Gastrocnemius medialis (tissue), 4 donors: ENCODE data around the gene ISOC2. TPM values are rescaled to one million over a fixed set of nuclear protein-coding genes. Genes with fewer than 3 reads are reported as not detected.

ENCODE experiments used
- ATAC-seq, 2 donors: fragments of 150-250 bp; one replicate each; pipeline ENCODE4 v1.9.1; 2016
- DNase-seq, 2 donors: peaks; one replicate each; pipeline ENCODE4 v3.0.0-alpha.2; 2019
- H3K27ac ChIP-seq, 4 donors: fragments of 200-600 bp; sonication (generic); 1 replicate in 1 of 4; 2 replicates in 3 of 4; pipeline ENCODE4 v1.5.1; 2016 to 2018; ENCODE audit warnings: mild to moderate bottlenecking in 2 of 4, moderate library complexity in 1 of 4
- H3K27me3 ChIP-seq, 3 donors: fragments of 200-600 bp; sonication (generic) in 2 of 3; 1 replicate in 1 of 3; 2 replicates in 2 of 3; pipeline versions ENCODE4 v1.5.1 to v1.6.0; 2016 to 2019; ENCODE audit warnings: mild to moderate bottlenecking in 1 of 3, moderate library complexity in 1 of 3
- H3K36me3 ChIP-seq, 2 donors: fragments of 200-600 bp; sonication (generic) in 1 of 2; one replicate each; pipeline ENCODE4 v1.5.1; 2017 to 2018
- H3K4me1 ChIP-seq, 2 donors: fragments of 200-600 bp; sonication (generic) in 1 of 2; one replicate each; pipeline ENCODE4 v1.5.1; 2016 to 2017; ENCODE audit warnings: mild to moderate bottlenecking in 2 of 2
- H3K4me3 ChIP-seq, 4 donors: fragments of 200-600 bp; sonication (generic) in 3 of 4; 1 replicate in 1 of 4; 2 replicates in 3 of 4; pipeline ENCODE4 v1.5.1; 2016 to 2019; ENCODE audit warnings: mild to moderate bottlenecking in 2 of 4
- H3K9me3 ChIP-seq, 3 donors: fragments of 200-600 bp; sonication (generic) in 2 of 3; 1 replicate in 1 of 3; 2 replicates in 2 of 3; pipeline ENCODE4 v1.5.1; 2016 to 2019
- POLR2A ChIP-seq, 2 donors: fragments of 450-650 bp; IDR thresholded peaks; one replicate each; pipeline ENCODE4 v1.6.1; 2017; ENCODE audit warnings: antibody characterized with exemption in 2 of 2, mild to moderate bottlenecking in 2 of 2, moderate library complexity in 2 of 2
- in situ Hi-C, 4 donors: fragments of 200-750 bp; cut with MboI; loops; one replicate each; pipeline versions ENCODE4 v1.15.0 to v1.8.0; 2017; ENCODE audit warnings: low sequenced_read_pairs in 4 of 4
- intact Hi-C: fragments of 100-400 bp; cut with DNase I; formaldehyde crosslinking; loops from one replicate; pipeline ENCODE4 v1.15.1; 2023; ENCODE audit warnings: low total_unique reads
- total RNA-seq, 4 donors: library from RNA; depleted of rRNA; stranded (reverse); fragments of >200 nt; gene quantifications; one replicate each; pipeline versions ENCODE4 v1.1.0 to v1.2.3, GENCODE V29; 2016
- TF ChIP-seq, protein P1 (sequence below), 5 experiments: fragments of 450-650 bp in 3 of 5; fragments of 200-600 bp in 2 of 5; sonication (generic) in 2 of 5; IDR thresholded peaks in 4 of 5; conservative IDR thresholded peaks in 1 of 5; 1 replicate in 4 of 5; 2 replicates in 1 of 5; pipeline ENCODE4 v1.5.1; 2016 to 2019; ENCODE audit warnings: antibody characterized with exemption in 5 of 5, mild to moderate bottlenecking in 3 of 5, moderate library complexity in 3 of 5

ISOC2 gene
- total RNA-seq, 4 donors from 2014 or later = 59.7 to 101 (median 88.7) TPM

DNA sequence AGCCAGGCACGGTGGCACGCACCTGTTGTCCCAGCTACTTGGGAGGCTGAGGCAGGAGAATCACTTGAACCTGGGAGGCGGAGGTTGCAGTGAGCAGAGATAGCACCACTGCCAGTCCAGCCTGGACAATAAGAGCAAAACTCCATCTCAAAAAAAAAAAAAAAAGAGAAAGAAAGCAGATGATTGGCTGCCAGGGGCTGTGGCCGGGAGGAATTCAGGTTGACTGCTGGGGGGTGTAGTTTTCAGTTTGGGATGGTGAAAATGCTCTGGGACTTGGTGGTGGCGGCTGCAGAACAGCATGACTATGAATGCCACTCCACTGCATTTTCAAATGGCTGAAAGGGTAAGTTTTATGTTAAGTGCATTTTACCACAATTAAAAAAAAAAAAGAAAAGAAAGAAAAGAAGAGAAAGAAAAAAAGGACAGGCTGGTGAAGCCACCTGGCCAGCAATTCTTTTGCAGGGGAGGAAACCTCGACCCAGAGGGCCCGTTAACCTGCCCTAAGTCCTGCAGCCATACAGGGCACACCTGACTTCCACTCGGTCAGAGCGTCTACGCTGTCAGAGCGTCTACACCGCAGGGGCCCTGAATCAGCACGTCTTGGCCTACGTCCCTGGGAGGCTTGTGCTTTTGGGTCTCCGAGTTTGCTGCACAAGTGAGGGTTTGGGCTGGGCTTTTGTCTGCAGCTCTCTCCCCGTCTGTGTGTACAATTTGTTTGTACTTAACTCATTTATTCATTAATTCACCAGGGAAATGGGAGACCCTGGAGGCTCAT, 3.6 kb downstream of the ISOC2 start:
- no peak overlapping the region for H3K4me3 ChIP-seq
- H3K9me3 ChIP-seq = no peaks in the 10 kb centered on the region
- in situ Hi-C loops (no loop called here), intact Hi-C loops (no loop called here)
- ATAC-seq = no peak
- TF ChIP-seq POLR2A (IDR thresholded peaks at IDR 0.05) = no peak
- TF ChIP-seq, protein P1, sequence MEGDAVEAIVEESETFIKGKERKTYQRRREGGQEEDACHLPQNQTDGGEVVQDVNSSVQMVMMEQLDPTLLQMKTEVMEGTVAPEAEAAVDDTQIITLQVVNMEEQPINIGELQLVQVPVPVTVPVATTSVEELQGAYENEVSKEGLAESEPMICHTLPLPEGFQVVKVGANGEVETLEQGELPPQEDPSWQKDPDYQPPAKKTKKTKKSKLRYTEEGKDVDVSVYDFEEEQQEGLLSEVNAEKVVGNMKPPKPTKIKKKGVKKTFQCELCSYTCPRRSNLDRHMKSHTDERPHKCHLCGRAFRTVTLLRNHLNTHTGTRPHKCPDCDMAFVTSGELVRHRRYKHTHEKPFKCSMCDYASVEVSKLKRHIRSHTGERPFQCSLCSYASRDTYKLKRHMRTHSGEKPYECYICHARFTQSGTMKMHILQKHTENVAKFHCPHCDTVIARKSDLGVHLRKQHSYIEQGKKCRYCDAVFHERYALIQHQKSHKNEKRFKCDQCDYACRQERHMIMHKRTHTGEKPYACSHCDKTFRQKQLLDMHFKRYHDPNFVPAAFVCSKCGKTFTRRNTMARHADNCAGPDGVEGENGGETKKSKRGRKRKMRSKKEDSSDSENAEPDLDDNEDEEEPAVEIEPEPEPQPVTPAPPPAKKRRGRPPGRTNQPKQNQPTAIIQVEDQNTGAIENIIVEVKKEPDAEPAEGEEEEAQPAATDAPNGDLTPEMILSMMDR (IDR thresholded peaks at IDR 0.05 in 4 of 5, conservative IDR thresholded peaks at IDR 0.05 in 1 of 5) = no peak
- no peaks in the 10 kb centered on the region for H3K36me3 ChIP-seq
- DNase-seq = no peak
- H3K4me1 ChIP-seq = peaks cover 12 to 13% of the 10 kb centered on the region in 2 donors
- H3K27me3 ChIP-seq = no peaks in the 10 kb centered on the region
- no peak overlapping the region for H3K27ac ChIP-seq

DNA sequence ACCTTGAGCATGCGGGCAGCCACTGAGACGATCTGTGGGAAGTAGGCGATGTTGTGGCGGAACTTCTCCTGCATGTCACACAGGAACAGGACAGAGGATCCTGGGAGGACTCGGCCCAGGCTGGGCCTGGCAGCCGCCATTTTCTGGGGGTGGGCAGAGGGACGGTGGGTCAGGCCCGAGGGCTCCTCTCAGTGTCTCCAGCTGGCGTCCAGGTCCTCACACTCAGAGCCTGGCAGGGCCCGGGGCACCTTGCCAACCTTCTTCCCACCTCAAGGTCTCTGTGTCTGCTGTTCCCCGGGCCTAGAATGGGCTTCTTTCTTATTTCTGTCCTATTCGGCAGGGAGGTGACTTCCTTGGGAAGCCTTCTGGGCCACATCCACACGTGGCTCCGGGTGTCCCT, 5.1 kb downstream of the ISOC2 start:
- H3K4me3 ChIP-seq = no peak overlapping the region
- no peak overlapping the region for H3K27ac ChIP-seq
- no peak for ATAC-seq
- peaks cover 12 to 14% (median 12%) of the 10 kb centered on the region in 3 donors for H3K27me3 ChIP-seq
- TF ChIP-seq, protein P1 (IDR thresholded peaks at IDR 0.05 in 4 of 5, conservative IDR thresholded peaks at IDR 0.05 in 1 of 5) = no peak
- TF ChIP-seq POLR2A (IDR thresholded peaks at IDR 0.05) = no peak
- H3K9me3 ChIP-seq = no peaks in the 10 kb centered on the region
- intact Hi-C loops = no loop called here
- DNase-seq = no peak
- H3K4me1 ChIP-seq = peaks cover 11 to 20% of the 10 kb centered on the region in 2 donors
- in situ Hi-C loops = no loop called here
- no peaks in the 10 kb centered on the region for H3K36me3 ChIP-seq

DNA sequence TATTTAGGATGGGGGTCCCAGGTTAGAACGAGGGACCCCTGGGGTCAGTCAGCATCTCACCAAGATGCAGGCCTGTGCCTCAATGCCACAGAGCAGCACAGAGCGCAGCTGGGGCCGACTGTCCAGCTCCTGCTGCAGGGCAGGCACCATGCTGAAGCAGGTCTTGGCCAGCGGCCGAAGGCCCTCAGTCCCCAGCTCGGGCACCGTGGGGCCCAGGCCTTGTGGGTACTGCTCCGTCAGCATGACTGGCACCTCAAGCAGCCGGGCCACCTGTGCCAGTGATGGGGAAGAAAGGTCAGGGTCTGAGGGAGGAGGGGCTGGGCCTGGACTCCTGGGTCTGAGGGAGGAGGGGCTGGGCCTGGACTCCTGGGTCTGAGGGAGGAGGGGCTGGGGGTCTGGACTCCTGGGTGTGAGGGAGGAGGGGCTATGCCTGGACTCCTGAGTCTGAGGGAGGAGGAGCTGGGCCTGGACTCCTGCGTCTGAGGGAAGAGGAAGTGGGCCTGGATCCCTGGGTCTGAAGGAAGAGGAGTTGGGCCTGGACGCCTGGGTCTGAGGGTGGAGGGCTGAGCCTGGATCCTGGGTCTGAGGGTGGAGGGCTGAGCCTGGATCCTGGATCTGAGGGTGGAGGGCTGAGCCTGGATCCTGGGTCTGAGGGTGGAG, 5.7 kb downstream of the ISOC2 start:
- Histone ChIP-seq H3K4me1 (peaks cover 9 to 15% of the 10 kb centered on the region in 2 donors), H3K27ac (no peak overlapping the region), H3K27me3 (peaks cover 15 to 21% (median 18%) of the 10 kb centered on the region in 3 donors), H3K36me3 (no peaks in the 10 kb centered on the region), H3K4me3 (no peak overlapping the region), H3K9me3 (no peaks in the 10 kb centered on the region)
- TF ChIP-seq, protein P1 (IDR thresholded peaks at IDR 0.05 in 4 of 5, conservative IDR thresholded peaks at IDR 0.05 in 1 of 5) = no peak
- TF ChIP-seq POLR2A (IDR thresholded peaks at IDR 0.05) = no peak
- no peak for ATAC-seq
- no peak for DNase-seq
- in situ Hi-C loops = no loop called here
- intact Hi-C loops = no loop called here

DNA sequence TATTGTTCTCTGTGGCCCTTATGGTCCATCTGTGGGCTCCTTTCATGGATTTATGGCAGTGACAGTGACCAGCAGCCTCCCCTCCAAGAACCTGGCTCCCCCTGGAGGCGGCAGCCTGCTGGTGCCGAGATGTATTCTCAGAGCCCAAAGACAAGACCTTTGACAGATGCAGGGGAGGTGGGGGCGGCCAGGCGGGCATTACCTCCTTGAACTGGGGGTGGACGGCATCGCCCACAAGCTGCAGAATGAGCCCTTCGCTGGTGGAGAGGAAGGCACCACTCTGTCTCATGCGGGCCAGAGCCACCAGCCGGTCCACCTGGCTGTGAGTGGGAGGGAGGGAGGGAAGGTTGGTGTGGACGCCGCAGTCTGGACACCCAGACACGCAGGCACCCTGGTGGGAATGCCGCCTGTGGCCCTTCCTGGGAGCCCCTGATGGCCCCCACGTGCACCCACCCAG, 6.6 kb downstream of the ISOC2 start:
- H3K27me3 ChIP-seq = peaks cover 21 to 25% (median 22%) of the 10 kb centered on the region in 3 donors
- ATAC-seq (no peak), DNase-seq (no peak)
- intact Hi-C loops = no loop called here
- in situ Hi-C loops = no loop called here
- H3K36me3 ChIP-seq = no peaks in the 10 kb centered on the region
- no peak for TF ChIP-seq POLR2A (IDR thresholded peaks at IDR 0.05)
- TF ChIP-seq, protein P1 (IDR thresholded peaks at IDR 0.05 in 4 of 5, conservative IDR thresholded peaks at IDR 0.05 in 1 of 5) = peak in 3 of 5 experiments; percentile 33 to 41 (median 38)
- no peaks in the 10 kb centered on the region for H3K9me3 ChIP-seq
- H3K27ac ChIP-seq = no peak overlapping the region
- H3K4me1 ChIP-seq = peaks cover 3 to 11% of the 10 kb centered on the region in 2 donors
- no peak overlapping the region for H3K4me3 ChIP-seq
